ENCODE results near the gene SLC16A12. TPM values are rescaled to one million over a fixed set of nuclear protein-coding genes. Genes with fewer than 3 reads are reported as not detected.

Gene SLC16A12
- total and polyA plus RNA-seq, 2 of the 8 experiments (the other 6 are each of a cell fraction or from before 2014, with no cell fraction given), result 1.6 to 1.9 TPM

- Histone ChIP-seq H3K4me2 (ENCODE audit: insufficient read depth in 1 of 2, low read depth in 2 of 2, low read length in 2 of 2) (no peak overlapping the region), H4K8ac (ENCODE audit: extremely low read depth, insufficient read depth, low read length) (no peak overlapping the region), H3K23ac (ENCODE audit: insufficient read length) (no peak overlapping the region), H3K18ac (ENCODE audit: extremely low read depth, low read length) (no peak overlapping the region), H2AK5ac (ENCODE audit: low read depth, low read length) (no peak overlapping the region), H2BK12ac (ENCODE audit: low read depth, low read length) (no peak overlapping the region), H2BK15ac (ENCODE audit: low read length) (no peak overlapping the region), H2BK20ac (ENCODE audit: low read length) (no peak overlapping the region), H3K27me3 (replicated peaks in 1 of 4; ENCODE audit: control insufficient read depth in 3 of 4, extremely low read depth in 1 of 4, insufficient read depth in 3 of 4, low read length in 3 of 4) (peaks cover 0 to 20% (median 15%) of the 10 kb centered on the region in 4 experiments; a peak in 6 of 7 replicates), H4K5ac (ENCODE audit: insufficient read length, low read depth, low read length) (no peak overlapping the region), H3K23me2 (ENCODE audit: low read depth, low read length) (peaks cover 6% of the 10 kb centered on the region; the same call in 1 of the 2 replicates), H3K79me2 (ENCODE audit: control insufficient read depth in 1 of 2, insufficient read depth in 2 of 2, low read length in 2 of 2) (no peaks in the 10 kb centered on the region), H2BK120ac (replicated peaks; ENCODE audit: low read depth, low read length) (no peak overlapping the region), H4K20me1 (replicated peaks in 1 of 2; ENCODE audit: control insufficient read depth in 1 of 2, insufficient read depth in 2 of 2, low read length in 2 of 2) (no peaks in the 10 kb centered on the region), H3K9me3 (ENCODE audit: insufficient read depth in 2 of 2, low read depth in 1 of 2, low read length in 1 of 2) (no peaks in the 10 kb centered on the region), H3K36me3 (ENCODE audit: control insufficient read depth in 2 of 4, insufficient read depth in 4 of 4, low read length in 3 of 4) (no peaks in the 10 kb centered on the region; a peak in 1 of 8 replicates), H3K27ac (ENCODE audit: low read depth, low read length) (no peak overlapping the region), H3K4ac (replicated peaks; ENCODE audit: insufficient read length, low read depth, low read length) (no peak overlapping the region), H3K4me3 (ENCODE audit: extremely low read depth in 1 of 4, insufficient read depth in 2 of 4, low read depth in 3 of 4, low read length in 4 of 4) (no peak overlapping the region), H2AFZ (ENCODE audit: low read length) (no peak overlapping the region), H3K14ac (ENCODE audit: insufficient read length) (no peak overlapping the region), H3K56ac (replicated peaks; ENCODE audit: insufficient read length, low read depth, low read length) (no peak overlapping the region), H4K91ac (replicated peaks; ENCODE audit: insufficient read length, low read length) (no peak overlapping the region), H3K4me1 (replicated peaks in 1 of 4; ENCODE audit: control insufficient read depth in 3 of 4, insufficient read depth in 4 of 4, low read length in 3 of 4) (peaks cover 0 to 10% (median 3%) of the 10 kb centered on the region in 4 experiments; a peak in 6 of 7 replicates), H3K9ac (replicated peaks in 1 of 4; ENCODE audit: extremely low read depth in 1 of 4, low read depth in 3 of 4, low read length in 3 of 4) (no peak overlapping the region), H3K79me1 (ENCODE audit: low read depth, low read length) (no peaks in the 10 kb centered on the region), H2BK5ac (ENCODE audit: low read depth, low read length) (no peak overlapping the region)
- WGBS, 2 experiments (ENCODE audit: extremely low coverage in 1 of 2, insufficient coverage in 1 of 2, insufficient read length in 1 of 2, insufficient replicate concordance in 2 of 2, low coverage in 1 of 2, low lambda C conversion rate in 2 of 2, missing lambda C conversion rate in 1 of 2), result 88% methylated on average over 1 of the region's 1 CpG; no CpG with 5 or more reads in 1 of the 2 experiments
- TF ChIP-seq BCL11A (IDR thresholded peaks at IDR 0.05; ENCODE audit: low read depth in 2 of 2, low read length in 2 of 2), result no peak
- TF ChIP-seq MAFK (IDR thresholded peaks at IDR 0.05; ENCODE audit: low read depth, low read length), result no peak
- no peak for TF ChIP-seq SP1 (IDR thresholded peaks at IDR 0.05; ENCODE audit: low read depth, low read length)
- no peak for TF ChIP-seq HDAC6 (IDR thresholded peaks at IDR 0.05; ENCODE audit: low read depth, low read length)
- TF ChIP-seq POU5F1 (IDR thresholded peaks at IDR 0.05; ENCODE audit: low read depth, low read length), result no peak
- no peak for TF ChIP-seq RNF2 (IDR thresholded peaks at IDR 0.05; ENCODE audit: borderline replicate concordance, low read depth, low read length, missing control alignments, poor library complexity, severe bottlenecking)
- no peak for TF ChIP-seq POLR2A (IDR thresholded peaks at IDR 0.05; ENCODE audit: control extremely low read depth in 1 of 2, low read depth in 2 of 2, low read length in 2 of 2)
- DNase-seq (ENCODE audit: low read depth in 1 of 2, low spot score in 2 of 2), result no peak
- POLR2A ChIA-PET (ENCODE audit: partially characterized antibody), result no interaction called here
- FAIRE-seq, result no peak
- CTCF ChIA-PET (ENCODE audit: partially characterized antibody), result interaction anchor here (1.3 to 2.7 kb wide), 3 partner anchors 10 to 151 kb away, joined by 4 to 13 read pairs (median 11); no protein-coding TSS in a partner anchor
Measured at GRCh38 chr10:89416465-89416864, 118.9 kb downstream of the SLC16A12 start.

Data from H1 (cell line).